AG04449 (cell line): ENCODE measurements around the gene SLC5A6.

ENCODE experiments used
- CTCF ChIA-PET: fragments of 350-600 bp; formaldehyde crosslinking; extraction: SDS; loops from one replicate; lab custom pipeline; 2021; ENCODE audit warnings: antibody characterized with exemption; lab: Yijun Ruan, JAX
- POLR2A ChIA-PET: fragments of 400-600, 350-600 bp; formaldehyde crosslinking; extraction: SDS; loops from one replicate; lab custom pipeline; 2020; ENCODE audit warnings: antibody characterized with exemption, inconsistent platforms; lab: Yijun Ruan, JAX
- DNase-seq: peaks from one replicate; pipeline ENCODE4 v3.0.0-alpha.2; 2010; ENCODE audit warnings: low read depth, low spot score
- H3K4me3 ChIP-seq: 2 replicates; pipeline ENCODE4 v1.5.1; 2011; ENCODE audit warnings: low read depth, mild to moderate bottlenecking, control low read depth, low read length
- CTCF ChIP-seq: IDR thresholded peaks from one replicate; pipeline ENCODE4 v1.5.1; 2011; ENCODE audit warnings: mild to moderate bottlenecking, moderate library complexity, low read length, control low read depth, inconsistent platforms; ENCODE audit not compliant: insufficient read depth; ENCODE audit errors: missing control alignments

The SLC5A6 gene

DNA sequence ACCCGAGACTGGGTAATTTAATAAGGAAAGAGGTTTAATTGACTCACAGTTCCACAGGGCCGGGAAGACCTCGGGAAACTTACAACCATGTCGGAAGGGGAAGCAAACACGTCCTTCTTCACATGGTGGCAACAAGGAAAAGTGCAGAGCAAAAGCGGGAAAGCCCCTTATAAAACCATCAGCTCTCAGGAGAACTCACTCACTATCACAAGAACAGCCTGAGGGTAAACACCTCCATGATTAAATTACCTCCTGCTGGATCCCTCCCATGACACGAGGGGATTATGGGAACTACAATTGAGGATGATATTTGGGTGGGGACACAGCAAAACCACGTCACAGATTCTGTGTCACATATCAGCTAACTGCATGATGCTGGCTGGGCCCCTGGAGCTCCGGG is 51.9 kb downstream of the SLC5A6 start:
- POLR2A ChIA-PET = no interaction called here
- CTCF ChIA-PET = interaction anchor here (1.0 to 7.9 kb wide), 4 partner anchors 11 to 143 kb away, joined by 3 to 49 read pairs (median 4); partner anchors contain the start of gene CGREF1
- H3K4me3 ChIP-seq = no peak overlapping the region
- DNase-seq = no peak
- TF ChIP-seq CTCF = no peak

- no peak for DNase-seq
- no peak for TF ChIP-seq CTCF
- CTCF ChIA-PET = interaction anchor here (1.3 to 7.9 kb wide), 3 partner anchors 12 to 33 kb away, joined by 6 to 49 read pairs (median 6); no protein-coding TSS in a partner anchor
- POLR2A ChIA-PET = no interaction called here
- H3K4me3 ChIP-seq = no peak overlapping the region
Measured at GRCh38 chr2:27159271-27159670, 52.8 kb downstream of the SLC5A6 start.

GRCh38 chr2:27158468-27158867 is 53.6 kb downstream of the SLC5A6 start:
- no peak for TF ChIP-seq CTCF
- no peak for DNase-seq
- ChIA-PET POLR2A (no interaction called here), CTCF (interaction anchor here (1.3 to 7.9 kb wide), 5 partner anchors 12 to 34 kb away, joined by 3 to 49 read pairs (median 6); partner anchors contain the start of gene PREB)
- H3K4me3 ChIP-seq = no peak overlapping the region

DNA sequence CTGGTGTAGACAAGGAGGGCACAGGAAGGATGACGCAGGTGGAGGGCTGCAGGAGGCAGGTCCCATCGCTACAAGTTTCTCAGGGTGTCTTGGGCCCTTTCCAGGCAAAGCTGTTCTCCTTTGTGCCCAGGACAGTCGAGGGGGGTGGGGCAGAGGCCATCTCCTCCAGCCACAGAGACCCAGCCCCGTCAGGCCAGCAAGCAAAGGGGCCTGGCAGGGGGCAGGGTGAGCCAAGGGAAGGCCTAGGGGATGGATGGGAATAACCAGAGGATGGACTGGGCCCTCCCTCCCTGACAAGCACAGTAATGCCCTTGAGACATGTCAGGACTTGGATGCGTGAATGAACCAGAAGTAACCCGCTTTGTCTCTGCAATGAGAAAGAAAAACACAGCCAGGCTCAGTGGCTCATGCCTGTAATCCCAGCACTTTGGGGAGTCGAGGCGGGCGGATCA is 57.0 kb downstream of the SLC5A6 start:
- TF ChIP-seq CTCF = no peak
- no peak for DNase-seq
- ChIA-PET CTCF (interaction anchor here (0.8 to 1.8 kb wide), 4 partner anchors 9 to 148 kb away, joined by 3 to 8 read pairs (median 6); no protein-coding TSS in a partner anchor), POLR2A (no interaction called here)
- no peak overlapping the region for H3K4me3 ChIP-seq

DNA sequence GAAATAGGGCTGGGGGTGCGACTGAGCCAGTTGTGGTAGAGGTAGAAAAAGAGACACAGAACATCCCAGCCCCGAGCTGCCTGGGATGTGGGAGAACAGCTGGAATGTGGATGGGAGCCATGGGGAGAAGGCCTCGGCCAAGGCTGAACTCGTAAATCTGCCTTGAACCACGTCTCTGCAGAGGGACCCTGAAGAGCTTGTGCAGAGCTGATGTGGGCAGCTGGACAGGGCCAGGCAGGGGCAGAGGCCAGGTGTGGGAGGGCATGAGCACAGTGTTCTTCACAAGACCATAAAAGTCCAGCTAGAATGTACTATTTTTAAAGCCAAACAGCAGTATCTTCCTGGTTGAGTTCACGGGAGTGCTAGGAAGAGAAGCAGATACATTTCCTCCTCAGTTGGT is 57.6 kb downstream of the SLC5A6 start:
- H3K4me3 ChIP-seq = no peak overlapping the region
- POLR2A ChIA-PET = no interaction called here
- TF ChIP-seq CTCF = no peak
- CTCF ChIA-PET = interaction anchor here (0.9 to 1.8 kb wide), 5 partner anchors 10 to 149 kb away, joined by 3 to 8 read pairs (median 5); no protein-coding TSS in a partner anchor
- no peak for DNase-seq

GRCh38 chr2:27152796-27153464 is 59.1 kb downstream of the SLC5A6 start:
- H3K4me3 ChIP-seq = no peak overlapping the region
- no peak for TF ChIP-seq CTCF
- POLR2A ChIA-PET = no interaction called here
- CTCF ChIA-PET = interaction anchor here (1.3 to 8.2 kb wide), 4 partner anchors 10 to 151 kb away, joined by 3 to 56 read pairs (median 4); no protein-coding TSS in a partner anchor
- DNase-seq = no peak
